Measurements from ENCODE around the gene GPC5. TPM values are rescaled to one million over a fixed set of nuclear protein-coding genes. Genes with fewer than 3 reads are reported as not detected.

GPC5 gene
- total RNA-seq (2014; rRNA removed; shearing (Covaris generic)), result 1.2 and 1.3 TPM in 2 replicates

DNA sequence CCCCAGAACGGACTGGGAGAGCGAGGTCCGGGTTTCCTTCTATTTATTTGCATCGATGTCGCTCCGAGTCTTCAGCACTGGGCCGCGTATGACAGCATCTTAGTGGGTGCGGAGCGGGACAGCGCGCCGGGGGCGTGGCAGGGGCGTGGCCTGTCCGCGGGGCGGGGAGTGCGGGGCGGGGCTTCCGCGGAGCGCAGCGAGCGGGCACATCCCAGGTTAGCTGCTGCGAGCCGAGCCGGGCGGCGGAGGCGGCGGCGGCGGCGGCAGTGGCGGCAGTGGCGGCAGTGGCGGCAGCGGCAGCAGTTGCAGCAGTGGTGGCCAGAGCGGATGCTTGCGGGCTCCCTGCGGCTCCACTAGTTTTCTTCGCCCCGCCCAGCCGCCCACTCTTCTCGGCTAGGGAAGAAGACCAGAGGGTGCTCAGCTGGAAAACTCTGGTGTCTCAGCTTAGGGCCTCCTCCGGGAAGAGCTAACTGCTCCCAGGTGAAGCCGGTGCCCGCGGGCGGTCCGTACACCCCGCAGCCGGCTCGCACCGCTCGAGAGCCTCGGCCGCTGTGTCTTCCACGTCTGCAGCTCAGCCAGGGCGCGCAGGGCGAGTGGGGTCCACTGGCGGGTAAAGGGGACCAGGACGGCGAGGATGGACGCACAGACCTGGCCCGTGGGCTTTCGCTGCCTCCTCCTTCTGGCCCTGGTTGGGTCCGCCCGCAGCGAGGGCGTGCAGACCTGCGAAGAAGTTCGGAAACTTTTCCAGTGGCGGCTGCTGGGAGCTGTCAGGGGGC lies at the start of gene GPC5:
Gene GPC5 (plus strand): TSS at position 209 of the 776 bp plus-strand sequence.

Small RNA genes within 50 kb of the gene (small RNA-seq; reads per million reads assigned to genes)
- gene AL356737.1, result not detected
- gene FABP5P4, result not detected
- not detected for gene MIR548AS
- not detected for gene RNU4ATAC3P

Other genes with a start within 250 kb of the GPC5 start
- 21.0 and 27.4 TPM in 2 replicates for gene MIR17HG, start 50.9 kb upstream of the GPC5 start, total RNA-seq (2014; rRNA removed; shearing (Covaris generic))